Skeletal muscle tissue (tissue), 4 donors: ENCODE measurements around the gene SERPIND1. TPM values are rescaled to one million over a fixed set of nuclear protein-coding genes. Genes with fewer than 3 reads are reported as not detected.
"Not testable (repeated sequence)": the region's sequence is repeated elsewhere in the genome, so short reads cannot be mapped to it uniquely, and the experiment has no call there.

Experiments used
- H3K27ac ChIP-seq: one replicate; pipeline ENCODE4 v1.7.0; 2013; ENCODE audit warnings: mild to moderate bottlenecking, low read depth, low read length, inconsistent platforms
- H3K27me3 ChIP-seq, 3 donors: one replicate each; pipeline ENCODE4 v1.7.0; 2013; ENCODE audit warnings: low read length in 3 of 3; ENCODE audit not compliant: control insufficient read depth in 3 of 3, insufficient read depth in 3 of 3
- H3K36me3 ChIP-seq, 3 donors: one replicate each; pipeline ENCODE4 v1.7.0; 2013; ENCODE audit warnings: low read length in 3 of 3; ENCODE audit not compliant: control insufficient read depth in 3 of 3, insufficient read depth in 3 of 3
- H3K4me1 ChIP-seq, 3 donors: one replicate each; pipeline ENCODE4 v1.7.0; 2013; ENCODE audit warnings: low read length in 3 of 3, mild to moderate bottlenecking in 3 of 3; ENCODE audit not compliant: control insufficient read depth in 3 of 3, insufficient read depth in 3 of 3
- H3K4me3 ChIP-seq, 3 donors: one replicate each; pipeline ENCODE4 v1.7.0; 2013; ENCODE audit warnings: low read length in 3 of 3
- H3K9ac ChIP-seq, 3 donors: one replicate each; pipeline ENCODE4 v1.7.0; 2013; ENCODE audit warnings: low read length in 3 of 3, mild to moderate bottlenecking in 3 of 3, moderate library complexity in 2 of 3, low read depth in 1 of 3
- H3K9me3 ChIP-seq, 3 donors: one replicate each; pipeline ENCODE4 v1.7.0; 2013; ENCODE audit warnings: low read length in 3 of 3; ENCODE audit not compliant: control insufficient read depth in 3 of 3
- total RNA-seq: library from RNA; depleted of rRNA; stranded (reverse); fragments of >200 nt; gene quantifications from one replicate; pipeline ENCODE4 v1.2.3, GENCODE V29; 2014
- donor health status: Osteomylitis.

Gene SERPIND1, protein sequence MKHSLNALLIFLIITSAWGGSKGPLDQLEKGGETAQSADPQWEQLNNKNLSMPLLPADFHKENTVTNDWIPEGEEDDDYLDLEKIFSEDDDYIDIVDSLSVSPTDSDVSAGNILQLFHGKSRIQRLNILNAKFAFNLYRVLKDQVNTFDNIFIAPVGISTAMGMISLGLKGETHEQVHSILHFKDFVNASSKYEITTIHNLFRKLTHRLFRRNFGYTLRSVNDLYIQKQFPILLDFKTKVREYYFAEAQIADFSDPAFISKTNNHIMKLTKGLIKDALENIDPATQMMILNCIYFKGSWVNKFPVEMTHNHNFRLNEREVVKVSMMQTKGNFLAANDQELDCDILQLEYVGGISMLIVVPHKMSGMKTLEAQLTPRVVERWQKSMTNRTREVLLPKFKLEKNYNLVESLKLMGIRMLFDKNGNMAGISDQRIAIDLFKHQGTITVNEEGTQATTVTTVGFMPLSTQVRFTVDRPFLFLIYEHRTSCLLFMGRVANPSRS
- not detected for total RNA-seq

DNA sequence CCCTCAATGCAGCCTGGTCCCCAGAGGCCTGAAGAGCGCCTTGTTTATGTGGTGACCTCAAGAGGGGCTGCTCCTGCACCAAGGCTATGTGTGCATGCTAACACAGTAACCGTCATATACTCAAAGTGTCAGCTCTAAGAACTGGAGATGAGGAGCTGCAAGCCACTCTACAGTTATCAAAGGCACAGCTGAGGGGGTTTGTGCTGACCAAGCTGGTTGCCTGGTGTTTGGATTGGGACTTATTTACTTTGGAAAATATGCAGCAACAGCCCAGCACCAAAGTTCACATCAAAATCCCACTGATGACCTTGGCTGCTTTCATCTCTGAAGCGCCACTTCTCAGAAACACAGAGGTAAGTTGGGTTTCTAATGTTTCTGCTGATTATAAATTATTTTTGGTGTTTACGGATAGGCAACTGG, at the start of gene SERPIND1:
Gene SERPIND1, plus strand, starts transcription at position 321 of the 420 bp plus-strand sequence. CDS start 5,200 bp downstream, outside the sequence.
- Histone ChIP-seq H3K27me3 (no peaks in the 10 kb centered on the region), H3K9me3 (no peaks in the 10 kb centered on the region), H3K27ac (no peak within 1 kb of the TSS), H3K9ac (no peak within 1 kb of the TSS), H3K4me3 (no peak within 1 kb of the TSS), H3K36me3 (peaks cover 3 to 8% (median 5%) of the 10 kb centered on the region in 3 donors), H3K4me1 (no peaks in the 10 kb centered on the region)

DNA sequence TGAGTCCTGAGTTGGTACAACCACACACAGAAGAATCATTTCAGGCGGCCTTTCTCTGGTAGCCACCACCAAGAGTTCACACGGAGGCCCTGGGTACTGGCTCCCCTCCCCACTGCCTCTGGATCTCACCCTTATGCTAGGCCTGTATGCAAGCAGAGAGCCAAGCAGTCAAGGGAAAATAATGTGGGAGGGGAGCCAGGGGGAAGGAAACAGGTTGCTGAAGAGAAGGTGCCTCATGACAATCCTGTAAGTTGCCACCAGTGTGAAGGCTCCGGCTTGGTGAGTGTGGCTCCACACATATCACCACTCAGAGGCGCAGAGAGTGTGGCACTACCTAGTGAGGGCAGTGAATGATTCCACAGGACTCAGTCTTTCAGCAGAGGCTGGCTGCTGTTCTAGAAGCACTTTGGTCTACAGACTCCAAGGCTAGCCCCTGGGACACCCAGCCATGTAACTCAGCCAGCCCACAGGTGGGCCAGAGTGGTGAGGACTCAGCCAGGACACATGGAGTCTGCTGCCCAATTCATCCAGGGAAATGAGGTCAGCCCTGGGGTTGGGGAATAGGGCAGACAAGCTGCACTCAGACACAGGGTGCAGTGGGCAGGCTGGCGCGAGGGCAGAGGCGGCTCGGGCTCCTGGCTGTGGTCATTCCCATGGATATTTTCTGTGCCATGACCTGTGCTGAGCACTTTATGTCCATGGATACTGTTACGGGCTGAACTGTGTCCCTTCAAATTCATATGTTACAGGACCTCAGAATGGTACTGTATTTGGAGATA, 49.0 kb upstream of the SERPIND1 start:
- no peaks in the 10 kb centered on the region for H3K4me1 ChIP-seq
- peaks cover 47 to 54% (median 47%) of the 10 kb centered on the region in 3 donors for H3K36me3 ChIP-seq
- no peak overlapping the region for H3K27ac ChIP-seq
- no peak overlapping the region for H3K9ac ChIP-seq
- H3K27me3 ChIP-seq, result no peaks in the 10 kb centered on the region
- no peak overlapping the region for H3K4me3 ChIP-seq
- no peaks in the 10 kb centered on the region for H3K9me3 ChIP-seq

DNA sequence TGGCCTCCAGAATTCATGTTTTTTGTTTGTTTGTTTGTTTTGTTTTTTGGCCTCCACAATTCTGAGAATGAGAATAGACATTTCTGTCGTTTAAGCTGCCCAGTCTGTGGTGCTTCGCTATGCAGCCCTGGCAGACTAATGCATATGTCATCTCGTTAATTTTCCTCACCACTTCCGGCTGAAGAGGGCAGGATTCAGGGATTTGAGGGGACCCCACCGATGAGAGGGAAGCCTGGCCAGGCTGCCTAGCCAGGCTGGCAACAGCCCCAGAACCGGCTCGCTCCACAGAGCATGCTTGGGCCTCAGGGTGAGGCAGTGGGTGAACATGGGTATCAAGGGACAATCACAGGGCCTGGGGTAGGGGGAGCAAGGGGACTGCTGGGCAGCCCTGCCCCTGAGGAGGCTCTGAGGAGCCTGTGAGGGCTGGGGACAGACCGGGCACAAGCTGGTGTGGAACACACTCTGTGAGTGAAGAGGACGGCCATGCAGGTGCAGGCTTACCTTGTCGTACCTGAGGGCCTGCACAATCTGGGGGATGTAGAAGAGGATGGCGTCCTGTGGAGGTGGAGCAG, 47.8 kb upstream of the SERPIND1 start:
- no peaks in the 10 kb centered on the region for H3K27me3 ChIP-seq

DNA sequence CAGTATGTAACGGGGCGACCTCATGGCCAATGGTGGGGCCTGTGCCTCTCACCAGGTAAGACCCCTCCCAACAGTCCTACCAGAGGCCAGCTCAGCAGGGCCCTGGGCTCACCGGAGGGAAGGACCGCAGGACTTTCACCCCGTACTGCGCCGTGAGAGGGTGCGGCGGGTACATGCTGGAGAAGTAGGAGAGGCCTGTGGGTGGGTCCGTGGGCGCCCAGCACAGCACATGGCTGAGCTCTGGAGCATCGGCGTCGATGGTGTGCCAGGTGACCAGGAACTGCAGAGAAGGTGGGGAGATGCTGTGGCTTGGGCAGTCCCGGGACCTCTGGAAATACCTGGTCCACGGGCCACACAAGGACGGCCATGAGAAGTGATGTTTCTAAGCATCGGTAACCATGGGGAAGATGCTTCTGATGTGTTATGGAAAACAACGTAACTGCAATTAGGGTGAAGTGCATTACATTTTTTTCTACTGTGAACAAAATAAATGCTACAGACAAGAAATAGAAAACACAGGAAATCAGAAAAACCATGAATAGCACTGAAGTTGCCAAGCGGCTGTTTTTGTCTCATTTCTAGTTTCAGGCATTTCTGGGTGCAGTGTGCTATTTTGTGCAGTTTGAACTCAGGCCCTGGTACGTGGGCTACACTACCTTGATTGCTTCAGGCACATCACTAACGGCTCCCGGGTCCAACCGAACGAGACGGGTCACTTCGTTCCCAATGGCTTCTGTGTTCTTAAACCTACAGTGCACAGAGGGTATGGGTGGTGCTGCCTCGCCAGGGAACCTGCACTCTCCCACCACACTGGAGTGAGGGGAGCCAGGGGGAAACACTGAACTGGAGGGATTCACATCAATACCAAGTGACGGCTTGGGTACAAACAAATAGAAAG, 46.5 kb upstream of the SERPIND1 start:
- Histone ChIP-seq H3K27me3 (no peaks in the 10 kb centered on the region), H3K36me3 (peaks cover 38 to 47% (median 43%) of the 10 kb centered on the region in 3 donors), H3K4me1 (no peaks in the 10 kb centered on the region), H3K27ac (no peak overlapping the region), H3K9me3 (no peaks in the 10 kb centered on the region), H3K9ac (no peak overlapping the region), H3K4me3 (no peak overlapping the region)

More for the DNA sequence above, 47.8 kb upstream of the SERPIND1 start:
- Histone ChIP-seq H3K4me1 (no peaks in the 10 kb centered on the region), H3K9me3 (no peaks in the 10 kb centered on the region), H3K27ac (no peak overlapping the region), H3K36me3 (peaks cover 45 to 48% (median 46%) of the 10 kb centered on the region in 3 donors), H3K4me3 (no peak overlapping the region), H3K9ac (no peak overlapping the region)

GRCh38 chr22:20728523-20729190, 45.3 kb upstream of the SERPIND1 start:
- Histone ChIP-seq H3K9ac (no peak overlapping the region), H3K9me3 (no peaks in the 10 kb centered on the region), H3K4me1 (no peaks in the 10 kb centered on the region), H3K27ac (no peak overlapping the region), H3K36me3 (peaks cover 40 to 47% (median 43%) of the 10 kb centered on the region in 3 donors), H3K27me3 (no peaks in the 10 kb centered on the region), H3K4me3 (no peak overlapping the region)

- H3K27ac ChIP-seq, result no peak overlapping the region
- H3K4me1 ChIP-seq, result no peaks in the 10 kb centered on the region
- H3K36me3 ChIP-seq, result peaks cover 40 to 47% (median 43%) of the 10 kb centered on the region in 3 donors
- H3K4me3 ChIP-seq, result no peak overlapping the region
- no peaks in the 10 kb centered on the region for H3K9me3 ChIP-seq
- no peaks in the 10 kb centered on the region for H3K27me3 ChIP-seq
- H3K9ac ChIP-seq, result no peak overlapping the region
These were observed 44.7 kb upstream of the SERPIND1 start for GRCh38 chr22:20729194-20729593.

DNA sequence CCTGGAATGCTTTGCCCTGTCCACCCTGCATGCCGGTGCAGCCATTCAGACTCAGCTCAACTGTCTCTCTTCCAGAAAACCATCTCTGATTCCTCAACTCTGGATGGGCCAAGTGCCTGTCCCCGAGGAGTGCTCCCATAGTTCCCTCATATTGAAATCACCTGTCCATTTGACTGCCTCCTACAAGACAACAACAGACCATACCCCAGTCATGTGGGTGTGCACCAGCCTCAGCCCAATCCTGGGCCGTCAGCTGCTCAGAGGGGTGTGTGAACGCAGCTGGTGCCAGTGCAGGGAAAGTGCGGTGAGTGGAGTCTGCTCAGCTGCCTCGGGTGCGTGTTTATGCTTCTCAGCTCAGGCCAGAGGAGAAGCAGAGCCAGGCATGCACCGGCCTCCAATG, 41.5 kb upstream of the SERPIND1 start:
- H3K27me3 ChIP-seq, H3K4me1 ChIP-seq, H3K9ac ChIP-seq, H3K27ac ChIP-seq, H3K4me3 ChIP-seq, H3K9me3 ChIP-seq: not testable (repeated sequence)
- H3K36me3 ChIP-seq, result peaks cover 22 to 25% (median 25%) of the 10 kb centered on the region in 3 donors

DNA sequence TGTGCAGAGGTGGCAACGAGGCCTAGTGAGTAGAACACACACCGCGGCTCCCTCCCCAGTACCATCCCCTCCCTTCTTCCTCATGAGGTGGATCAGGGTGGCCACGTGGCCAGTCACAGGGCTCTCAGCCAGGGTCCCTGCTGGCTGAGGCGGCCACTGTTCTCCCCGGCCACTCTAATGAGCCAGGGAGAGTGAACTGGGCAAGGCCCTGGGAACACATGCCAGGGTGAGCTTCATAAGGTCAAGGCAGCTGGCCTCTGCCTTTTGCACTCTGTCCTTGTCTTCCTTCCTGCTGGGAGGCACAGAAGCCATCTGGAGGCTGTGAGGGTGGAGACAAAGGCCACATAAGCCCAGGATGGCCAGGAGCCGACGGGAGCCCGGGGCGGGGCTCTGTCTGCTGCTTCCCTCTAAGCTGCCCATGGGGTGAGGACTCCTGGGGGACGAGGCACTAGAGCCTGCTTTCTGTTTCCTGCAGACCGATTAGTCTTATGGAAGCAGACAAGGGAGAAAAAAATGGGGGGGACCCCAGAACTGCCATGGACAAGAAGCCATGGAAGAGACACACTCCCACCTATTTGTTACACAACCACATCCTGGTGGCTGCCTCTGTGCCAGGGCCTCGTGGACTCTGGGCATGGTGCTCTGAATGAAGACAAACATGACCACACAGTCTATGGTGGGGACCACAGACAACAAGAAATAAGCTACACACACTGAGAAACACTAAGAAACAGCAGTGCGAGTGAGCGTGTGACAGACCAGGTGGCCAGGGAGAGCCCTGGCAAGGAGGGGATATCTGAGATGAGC, 38.4 kb upstream of the SERPIND1 start:
- H3K27ac ChIP-seq, H3K9ac ChIP-seq, H3K36me3 ChIP-seq, H3K9me3 ChIP-seq, H3K4me3 ChIP-seq, H3K4me1 ChIP-seq, H3K27me3 ChIP-seq: not testable (repeated sequence)
